AG09309 (cell line): Measurements from ENCODE around the gene LRGUK.

ENCODE experiments used
- DNase-seq: peaks from one replicate; pipeline ENCODE4 v3.0.0-alpha.2; 2010; ENCODE audit warnings: low read depth
- H3K4me3 ChIP-seq: 2 replicates; pipeline ENCODE4 v1.5.1; 2011; ENCODE audit warnings: mild to moderate bottlenecking, low read depth, low read length, moderate library complexity; ENCODE audit not compliant: control insufficient read depth
- TF ChIP-seq, protein P1 (sequence below): IDR thresholded peaks from 2 replicates; pipeline ENCODE4 v1.5.1; 2011; ENCODE audit warnings: mild to moderate bottlenecking, low read depth, low read length, inconsistent platforms; ENCODE audit not compliant: insufficient read depth, control insufficient read depth; ENCODE audit errors: missing control alignments

The LRGUK gene

DNA sequence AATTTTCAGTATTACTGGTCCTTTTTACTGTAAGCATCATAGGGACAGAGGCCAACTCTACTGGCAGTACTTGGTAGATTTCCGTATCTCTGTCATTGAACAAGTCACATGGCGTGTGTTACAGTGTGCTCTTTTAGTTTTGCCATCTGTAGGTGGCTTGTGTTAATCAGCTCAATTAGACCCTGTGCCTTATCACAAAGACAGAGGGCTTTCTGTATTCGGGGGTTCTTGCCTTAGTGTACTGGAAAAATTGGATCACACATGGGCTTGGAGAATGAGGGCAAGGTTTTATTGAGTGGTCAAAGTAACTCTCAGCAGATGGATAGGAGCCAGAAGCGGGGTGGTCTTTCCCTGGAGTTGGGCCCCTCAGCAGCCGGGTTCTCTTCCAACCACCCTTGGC is 21.3 kb upstream of the LRGUK start:
- DNase-seq: no peak
- TF ChIP-seq, protein P1, sequence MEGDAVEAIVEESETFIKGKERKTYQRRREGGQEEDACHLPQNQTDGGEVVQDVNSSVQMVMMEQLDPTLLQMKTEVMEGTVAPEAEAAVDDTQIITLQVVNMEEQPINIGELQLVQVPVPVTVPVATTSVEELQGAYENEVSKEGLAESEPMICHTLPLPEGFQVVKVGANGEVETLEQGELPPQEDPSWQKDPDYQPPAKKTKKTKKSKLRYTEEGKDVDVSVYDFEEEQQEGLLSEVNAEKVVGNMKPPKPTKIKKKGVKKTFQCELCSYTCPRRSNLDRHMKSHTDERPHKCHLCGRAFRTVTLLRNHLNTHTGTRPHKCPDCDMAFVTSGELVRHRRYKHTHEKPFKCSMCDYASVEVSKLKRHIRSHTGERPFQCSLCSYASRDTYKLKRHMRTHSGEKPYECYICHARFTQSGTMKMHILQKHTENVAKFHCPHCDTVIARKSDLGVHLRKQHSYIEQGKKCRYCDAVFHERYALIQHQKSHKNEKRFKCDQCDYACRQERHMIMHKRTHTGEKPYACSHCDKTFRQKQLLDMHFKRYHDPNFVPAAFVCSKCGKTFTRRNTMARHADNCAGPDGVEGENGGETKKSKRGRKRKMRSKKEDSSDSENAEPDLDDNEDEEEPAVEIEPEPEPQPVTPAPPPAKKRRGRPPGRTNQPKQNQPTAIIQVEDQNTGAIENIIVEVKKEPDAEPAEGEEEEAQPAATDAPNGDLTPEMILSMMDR: no peak
- H3K4me3 ChIP-seq: no peak overlapping the region

DNA sequence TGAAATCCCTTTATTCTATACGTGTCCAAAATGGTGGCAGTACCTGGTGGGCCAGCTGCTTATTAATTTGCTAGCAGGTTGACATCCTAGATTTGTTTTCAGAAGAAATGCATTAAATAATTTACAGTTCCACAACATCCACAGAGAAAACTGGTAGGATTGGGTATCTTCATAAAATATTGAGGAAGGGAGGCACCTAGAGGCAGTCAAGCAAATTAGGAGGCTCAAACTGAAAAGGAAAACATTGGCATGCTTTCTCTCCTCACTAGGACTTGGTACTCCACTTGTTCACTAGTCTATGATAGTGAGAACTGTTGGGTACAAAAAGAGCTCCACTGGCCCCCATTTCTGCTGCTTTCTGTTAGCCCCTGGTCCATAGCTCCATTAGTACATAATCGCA is 18.3 kb upstream of the LRGUK start:
- TF ChIP-seq, protein P1: no peak
- no peak overlapping the region for H3K4me3 ChIP-seq
- no peak for DNase-seq

DNA sequence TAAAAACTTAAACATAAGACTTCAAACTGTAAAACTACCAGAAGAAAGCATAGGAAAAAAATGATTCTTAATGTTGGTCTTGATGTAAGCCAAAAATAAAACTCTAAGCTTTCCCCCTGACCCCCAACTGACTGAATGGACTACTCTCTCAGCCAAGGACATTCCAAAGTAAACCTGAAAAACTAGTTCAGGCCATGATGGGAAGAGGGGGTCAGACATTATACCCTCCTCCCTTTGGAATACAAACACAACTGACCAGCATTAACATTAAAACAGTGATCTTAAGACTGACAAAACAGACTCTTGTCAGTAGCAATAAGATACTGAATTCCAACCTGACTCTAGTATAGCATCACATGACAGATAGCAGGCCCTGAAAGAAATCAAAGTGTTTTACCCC is 13.5 kb upstream of the LRGUK start:
- TF ChIP-seq, protein P1: no peak
- no peak for DNase-seq

DNA sequence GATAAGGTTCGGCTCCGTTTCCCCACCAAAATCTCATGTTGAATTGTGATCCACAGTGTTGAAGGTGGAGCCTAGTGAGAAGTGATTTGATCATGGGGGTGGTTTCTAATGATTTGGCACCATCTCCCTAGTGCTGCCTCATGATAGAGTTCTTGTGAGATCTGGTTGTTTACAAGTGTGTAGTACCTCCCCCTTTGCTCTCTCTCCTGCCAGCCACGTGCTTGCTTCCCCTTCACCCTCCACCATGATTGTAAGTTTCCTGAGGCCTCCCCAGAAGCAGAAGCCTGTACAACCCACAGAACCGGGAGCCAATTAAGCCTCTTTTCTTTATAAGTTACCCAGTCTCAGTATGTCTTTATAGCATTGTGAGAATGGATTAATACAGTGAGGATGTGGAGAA is 12.1 kb upstream of the LRGUK start:
- DNase-seq: no peak
- TF ChIP-seq, protein P1: no peak
- H3K4me3 ChIP-seq: no peak overlapping the region

More for the DNA sequence above, 13.5 kb upstream of the LRGUK start:
- H3K4me3 ChIP-seq: no peak overlapping the region

DNA sequence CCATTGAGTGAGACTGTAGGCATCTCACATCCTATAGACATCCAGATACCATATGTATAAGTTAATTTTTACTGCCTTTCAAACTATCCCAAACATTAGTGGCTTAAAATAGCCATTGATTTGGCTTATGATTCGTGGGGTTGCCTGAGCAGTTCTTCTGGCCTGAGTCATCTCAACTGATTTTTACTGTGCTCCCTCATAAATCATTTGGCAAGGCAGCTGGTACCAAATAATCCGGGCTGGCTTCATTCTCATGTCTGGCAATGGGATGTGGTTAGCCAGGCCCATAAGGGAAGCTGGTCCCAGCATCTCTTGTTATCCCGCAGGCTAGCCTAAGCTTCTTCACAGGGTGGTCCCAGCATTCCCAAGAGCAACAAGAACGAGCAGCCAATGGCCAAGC is 6.7 kb upstream of the LRGUK start:
- DNase-seq: no peak
- TF ChIP-seq, protein P1: no peak
- H3K4me3 ChIP-seq: no peak overlapping the region

DNA sequence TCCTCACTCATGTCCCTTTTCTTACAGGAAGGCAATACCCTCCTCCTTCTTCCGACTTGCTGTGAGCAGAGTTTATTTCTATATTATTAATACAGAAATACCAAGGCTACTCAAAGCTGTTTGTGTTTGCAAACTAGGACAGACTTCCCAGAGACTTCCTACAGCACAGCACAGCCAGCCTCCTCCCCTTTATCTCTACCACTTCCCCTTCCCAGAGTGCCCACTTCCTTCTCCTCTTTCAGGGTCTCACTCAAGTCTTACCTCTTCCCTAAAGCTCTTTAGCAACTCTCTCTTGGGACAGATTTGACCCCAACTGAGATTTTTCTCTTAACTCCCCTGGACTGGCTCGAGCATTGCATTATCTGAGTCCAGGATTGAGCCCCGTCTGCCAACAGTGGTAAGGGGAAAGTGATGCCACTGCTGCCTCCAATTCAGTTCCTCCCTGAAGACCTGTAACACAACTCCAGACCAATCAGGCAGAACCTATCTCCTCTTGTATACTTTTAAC is 5.5 kb upstream of the LRGUK start:
- TF ChIP-seq, protein P1: no peak

DNA sequence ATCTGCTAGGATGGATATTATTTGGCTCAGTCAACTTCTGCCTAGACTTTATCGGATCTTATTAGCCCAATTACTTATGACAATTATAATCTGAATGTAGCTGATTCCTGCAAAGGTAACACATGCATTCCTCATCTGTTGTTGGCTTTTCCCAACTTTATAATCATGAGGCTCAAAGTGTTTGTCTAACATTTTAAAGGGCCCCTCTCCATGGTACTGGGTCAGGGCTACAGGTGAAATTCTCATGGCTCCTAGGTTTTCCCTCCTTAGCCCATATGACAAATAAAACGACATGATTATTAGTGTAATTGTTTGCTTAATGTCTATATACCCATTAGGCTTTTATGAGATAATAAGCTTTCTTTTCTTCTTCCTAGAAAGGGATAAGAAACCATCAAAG is 4.2 kb upstream of the LRGUK start:
- DNase-seq: no peak
- no peak overlapping the region for H3K4me3 ChIP-seq
- TF ChIP-seq, protein P1: no peak

More for the DNA sequence above, 5.5 kb upstream of the LRGUK start:
- no peak for DNase-seq
- H3K4me3 ChIP-seq: no peak overlapping the region
